ENCODE results near the gene SYT13.
"Not testable (repeated sequence)": the region's sequence is repeated elsewhere in the genome, so short reads cannot be mapped to it uniquely, and the experiment has no call there.

SYT13 gene

DNA sequence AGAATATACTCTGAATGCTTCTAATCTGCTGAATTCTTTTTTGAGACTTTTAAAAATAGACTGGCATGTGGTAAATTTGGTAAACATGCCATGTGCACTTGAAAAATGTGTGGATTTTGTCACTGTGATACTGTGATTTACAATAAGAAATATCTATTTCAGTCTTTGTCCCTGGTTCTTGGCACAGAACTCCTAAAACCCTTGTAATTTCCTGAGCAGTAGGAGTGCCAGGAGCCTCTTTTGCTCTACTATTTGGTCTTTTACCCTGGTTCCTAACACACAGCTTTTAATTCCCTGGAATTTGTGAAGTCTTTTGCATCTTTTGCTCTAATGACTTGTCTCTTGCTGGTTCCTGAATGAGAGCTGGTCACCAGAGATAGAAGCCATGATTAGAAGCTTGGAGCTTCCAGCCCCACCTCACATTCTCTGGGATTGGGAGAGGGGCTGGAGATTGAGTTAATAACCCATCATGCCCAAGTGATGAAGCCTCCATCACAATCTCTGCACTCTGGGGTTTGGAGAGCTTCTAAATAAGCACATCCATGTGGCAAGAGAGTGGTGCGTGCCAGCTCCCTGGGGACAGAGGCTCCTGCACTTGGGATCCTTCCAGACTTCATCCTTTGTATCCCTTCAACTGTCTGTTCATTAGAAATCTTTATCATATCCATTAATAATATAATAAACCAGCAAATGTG lies 27.2 kb upstream of the SYT13 start:
- in situ Hi-C loops (cut with MboI; ENCODE audit: low sequenced_read_pairs): no loop called here

DNA sequence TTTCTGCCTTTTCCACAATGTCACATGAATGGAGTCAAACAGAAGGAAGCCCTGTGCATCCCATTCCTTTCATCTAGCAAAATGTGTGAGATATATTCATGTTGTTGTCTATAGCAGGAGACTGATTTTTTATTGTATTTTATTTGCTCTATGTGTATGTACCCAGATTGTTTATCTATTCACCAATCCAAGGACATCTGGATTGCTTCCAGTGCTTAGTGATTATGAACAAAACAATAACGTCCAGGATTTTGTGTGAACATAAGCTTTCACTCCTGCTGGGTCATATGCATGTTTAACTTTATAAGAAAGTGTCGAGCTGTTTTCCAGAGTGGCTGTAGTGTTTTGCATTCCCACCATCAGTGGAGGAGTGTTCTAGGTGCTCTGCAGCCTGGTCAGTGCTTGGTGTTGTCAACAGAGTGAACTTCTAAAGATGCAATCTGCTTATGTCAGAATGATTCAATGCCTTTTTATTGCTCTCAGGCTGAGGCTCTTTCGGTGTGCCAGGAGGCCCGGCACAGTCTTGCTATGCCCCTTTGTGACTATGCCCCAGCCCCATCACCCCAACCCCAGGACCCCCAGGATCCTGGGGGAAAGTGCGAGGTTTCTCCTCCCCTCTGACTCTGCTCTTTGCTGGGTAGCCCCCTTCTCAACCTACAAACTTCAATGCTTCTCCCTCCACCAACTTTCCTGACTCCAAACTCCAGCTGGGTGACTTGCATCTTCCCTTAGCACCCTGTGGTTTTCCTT lies 19.9 kb upstream of the SYT13 start:
- in situ Hi-C loops (cut with MboI; ENCODE audit: low sequenced_read_pairs): no loop called here

DNA sequence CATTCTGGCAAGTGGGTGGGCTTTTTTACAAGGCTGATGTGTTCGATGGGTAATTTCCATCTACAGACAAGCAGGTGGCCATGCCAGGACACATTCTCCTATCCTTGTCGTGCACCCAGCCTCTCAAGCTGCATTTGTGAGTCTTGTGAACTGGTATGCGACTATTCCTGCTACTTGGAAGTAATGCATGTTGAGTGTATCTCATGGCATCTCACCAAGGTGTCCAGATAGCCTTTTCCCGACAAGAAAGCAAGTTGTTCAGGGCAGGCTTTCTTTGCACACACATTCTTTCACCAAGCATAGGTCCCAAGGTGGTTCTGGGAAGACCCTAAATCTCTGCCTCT lies 18.8 kb upstream of the SYT13 start:
- in situ Hi-C loops (cut with MboI; ENCODE audit: low sequenced_read_pairs): no loop called here

DNA sequence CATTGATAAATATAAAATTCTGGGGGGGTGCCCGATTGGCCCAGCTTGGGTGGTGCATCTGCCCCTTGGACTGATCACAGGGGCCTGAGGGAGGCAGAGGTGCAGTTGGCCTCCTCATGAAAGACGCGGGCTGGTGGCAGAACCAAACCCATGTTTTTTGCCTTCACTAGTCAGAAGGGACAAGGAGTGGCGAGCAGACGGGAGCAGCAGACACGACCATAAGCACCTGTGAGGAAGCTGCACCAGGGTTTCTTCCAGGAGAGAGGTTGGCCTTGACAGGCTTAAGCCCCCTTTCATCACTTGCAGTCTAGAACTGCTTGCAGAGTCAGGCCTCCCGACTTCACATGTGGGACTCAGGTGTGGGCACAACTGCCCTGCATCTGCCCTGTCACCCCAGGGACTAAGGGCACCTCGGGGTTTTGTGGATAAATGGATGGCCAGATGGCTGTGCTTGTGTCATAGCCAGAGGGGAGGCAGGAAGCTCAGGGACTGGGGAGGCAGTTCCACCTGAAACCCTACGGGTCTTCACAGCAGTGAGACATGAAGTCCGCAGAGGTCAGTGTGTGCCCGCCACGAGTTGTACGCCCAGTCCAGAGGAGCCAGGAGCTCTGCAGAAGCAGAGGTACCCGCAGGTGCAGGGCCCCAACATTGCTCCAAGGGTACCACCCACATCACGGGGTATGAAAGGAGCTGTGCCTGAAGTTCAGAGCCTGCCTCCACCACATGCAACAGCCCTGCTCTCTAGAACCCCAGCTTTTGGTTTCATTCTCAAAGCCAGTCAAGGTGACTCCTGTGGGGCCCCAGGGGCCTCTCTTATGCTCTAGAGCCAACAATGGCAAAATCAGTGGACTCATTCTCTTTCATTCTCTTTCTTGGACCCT lies 18.2 kb upstream of the SYT13 start:
- in situ Hi-C loops (cut with MboI; ENCODE audit: low sequenced_read_pairs): no loop called here

DNA sequence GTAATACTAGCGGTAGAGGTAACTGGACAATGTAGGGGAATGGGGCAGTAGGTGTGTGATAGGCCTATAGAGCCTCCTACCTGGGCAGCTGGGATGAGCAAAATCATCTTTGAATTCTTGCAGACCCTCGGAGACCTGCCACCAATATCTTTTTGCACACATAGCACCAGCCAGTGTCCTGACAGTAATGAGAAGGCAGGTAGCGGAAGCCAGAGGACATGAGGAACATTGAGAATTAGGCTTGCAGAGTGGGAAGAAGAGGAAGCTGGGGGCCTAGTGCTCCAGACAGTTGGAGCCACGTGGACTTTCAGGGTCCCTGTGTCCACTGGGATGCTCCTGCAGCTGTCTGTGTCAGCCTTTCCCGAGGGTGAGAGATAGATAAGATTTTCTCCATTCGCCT lies 17.2 kb upstream of the SYT13 start:
- in situ Hi-C loops (cut with MboI; ENCODE audit: low sequenced_read_pairs): no loop called here

DNA sequence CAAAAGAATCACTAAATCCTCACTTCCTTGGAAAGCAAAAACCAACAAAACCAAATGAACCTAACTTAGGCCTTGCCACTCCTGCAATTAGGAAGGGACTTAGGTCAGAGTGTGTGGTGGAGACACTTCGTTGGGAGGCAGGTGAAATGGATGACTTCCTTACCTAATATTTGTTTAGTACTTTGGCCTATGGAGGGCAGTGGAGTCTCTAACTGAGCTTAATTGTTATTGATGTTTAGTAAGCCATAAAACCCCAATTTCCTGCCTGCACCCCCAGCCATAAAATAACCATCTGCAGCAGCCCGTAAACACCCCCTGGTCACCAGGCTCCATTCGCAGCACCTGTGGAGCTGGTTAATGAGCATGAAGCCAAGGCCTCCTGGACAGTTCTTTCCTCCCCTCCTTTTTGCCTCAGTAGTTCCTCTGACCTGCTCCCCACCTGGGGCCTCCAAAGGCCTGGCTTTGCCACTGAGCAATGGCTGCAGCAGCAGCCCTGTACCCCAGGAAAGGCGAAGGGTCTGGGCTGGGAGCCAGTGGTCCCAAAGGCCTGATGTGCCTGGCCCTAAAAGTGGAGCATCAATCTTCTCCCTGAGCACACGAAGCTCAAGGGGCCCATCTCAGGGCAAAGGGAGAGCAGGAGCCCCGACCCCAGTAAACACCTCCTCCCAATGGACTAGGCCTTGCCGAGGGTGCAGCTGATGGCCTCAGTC lies 15.6 kb upstream of the SYT13 start:
- in situ Hi-C loops (cut with MboI; ENCODE audit: low sequenced_read_pairs): no loop called here

DNA sequence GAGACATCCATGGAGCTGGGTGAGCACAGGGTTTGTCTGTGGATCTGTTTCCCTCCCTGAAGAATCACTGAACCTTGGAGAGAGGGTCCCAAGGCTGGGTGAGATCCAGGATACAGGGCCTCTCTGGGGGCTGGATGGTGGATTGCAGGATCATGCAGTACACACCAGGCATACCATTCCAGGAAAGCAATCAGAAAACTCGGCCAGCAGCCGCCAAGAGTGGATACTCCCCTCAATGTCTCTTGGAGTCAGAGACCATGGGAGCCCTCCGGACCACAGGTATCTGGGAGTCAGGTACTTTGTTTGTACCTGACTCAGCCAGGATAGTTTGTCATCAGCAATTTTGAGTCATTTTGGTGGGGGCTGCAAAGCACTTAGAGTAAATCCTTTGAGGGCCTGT lies 14.6 kb upstream of the SYT13 start:
- in situ Hi-C loops (cut with MboI; ENCODE audit: low sequenced_read_pairs): no loop called here

DNA sequence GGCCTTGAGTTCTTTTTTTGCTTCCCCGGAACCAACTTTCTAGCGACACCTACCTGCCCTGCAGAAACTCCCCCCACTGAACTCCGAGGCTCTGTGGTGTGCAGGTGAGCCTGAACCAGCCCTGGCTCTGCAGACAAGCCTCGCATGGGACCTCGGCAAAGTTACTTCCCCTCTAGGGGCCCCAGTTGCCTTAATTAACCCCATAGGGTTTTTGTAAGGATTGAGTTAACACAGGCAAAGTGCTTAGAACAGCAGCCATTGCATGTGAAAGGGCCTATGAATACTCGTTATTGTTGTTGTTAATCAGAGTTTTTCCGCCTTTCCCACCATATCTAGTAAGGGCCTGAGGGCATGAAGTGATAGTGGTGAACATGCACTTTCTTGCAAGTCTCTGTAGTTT lies 12.6 kb upstream of the SYT13 start:
- in situ Hi-C loops (cut with MboI; ENCODE audit: low sequenced_read_pairs): no loop called here

DNA sequence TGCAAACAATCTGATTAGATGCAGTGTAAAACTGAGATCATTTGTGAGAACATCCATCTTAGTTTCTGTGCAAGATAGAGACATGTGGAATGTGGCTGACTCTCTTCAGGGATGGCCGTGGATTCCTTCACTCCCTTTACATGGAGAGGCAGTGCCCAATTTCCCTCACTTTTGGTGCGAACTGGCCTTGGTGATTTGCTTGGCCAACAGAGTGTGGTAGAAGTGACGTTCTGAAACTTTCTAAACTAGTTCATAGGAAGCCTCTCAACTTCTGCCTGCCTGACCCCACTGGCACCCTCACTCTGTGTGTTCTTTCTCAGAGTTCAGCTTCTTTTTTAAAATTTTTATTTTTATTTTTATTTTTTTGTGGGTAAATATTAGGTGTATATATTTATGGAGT lies 9.9 kb upstream of the SYT13 start:
- in situ Hi-C loops (cut with MboI; ENCODE audit: low sequenced_read_pairs): no loop called here

DNA sequence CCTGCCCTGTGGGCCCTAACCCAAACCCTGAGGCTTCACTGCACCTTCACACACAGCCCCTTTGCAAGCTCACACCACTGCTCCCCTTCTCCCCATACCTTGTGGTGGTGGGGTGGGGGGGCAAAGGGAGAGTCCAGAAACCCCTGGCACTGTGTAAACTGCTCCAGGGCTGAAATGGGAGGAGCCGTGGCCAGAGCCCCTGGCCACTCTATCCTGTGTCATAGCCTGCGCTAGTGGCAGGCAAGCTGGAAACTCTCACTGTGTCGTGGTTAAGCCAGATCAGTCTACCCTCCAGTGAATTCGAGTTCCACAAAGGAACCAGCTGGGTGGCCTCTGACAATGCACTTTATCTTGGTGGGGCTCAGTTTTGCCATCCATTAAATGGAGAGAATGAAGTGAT lies 8.4 kb upstream of the SYT13 start:
- in situ Hi-C loops (cut with MboI; ENCODE audit: low sequenced_read_pairs): no loop called here

DNA sequence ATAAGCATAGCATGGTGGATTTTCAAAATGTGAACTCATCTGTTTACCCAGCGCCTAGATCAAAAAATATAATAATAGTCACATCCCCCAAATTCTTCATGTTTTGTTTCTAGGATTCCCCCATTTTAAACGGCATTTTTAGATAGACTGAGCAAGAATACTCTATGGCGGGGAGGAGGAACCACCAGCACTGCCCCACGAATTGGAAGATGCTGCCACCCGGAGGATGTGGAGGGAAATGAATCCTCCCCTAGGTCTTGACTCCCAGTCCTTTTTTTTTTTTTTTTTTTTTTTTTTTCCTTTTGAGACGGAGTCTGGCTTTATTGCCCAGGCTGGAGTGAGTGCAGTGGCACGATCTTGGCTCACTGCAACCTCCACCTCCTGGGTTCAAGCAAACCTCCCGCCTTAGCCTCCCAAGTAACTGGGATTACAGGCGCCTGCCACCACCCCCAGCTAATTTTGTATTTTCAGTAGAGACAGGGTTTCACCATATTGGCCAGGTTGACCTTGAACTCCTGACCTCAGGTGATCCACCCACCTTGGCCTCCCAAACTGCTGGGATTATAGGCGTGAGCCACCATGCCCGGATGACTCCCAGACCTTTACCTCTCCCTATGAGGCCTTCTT lies 7.5 kb upstream of the SYT13 start:
- in situ Hi-C loops (cut with MboI; ENCODE audit: low sequenced_read_pairs): not testable (repeated sequence)

DNA sequence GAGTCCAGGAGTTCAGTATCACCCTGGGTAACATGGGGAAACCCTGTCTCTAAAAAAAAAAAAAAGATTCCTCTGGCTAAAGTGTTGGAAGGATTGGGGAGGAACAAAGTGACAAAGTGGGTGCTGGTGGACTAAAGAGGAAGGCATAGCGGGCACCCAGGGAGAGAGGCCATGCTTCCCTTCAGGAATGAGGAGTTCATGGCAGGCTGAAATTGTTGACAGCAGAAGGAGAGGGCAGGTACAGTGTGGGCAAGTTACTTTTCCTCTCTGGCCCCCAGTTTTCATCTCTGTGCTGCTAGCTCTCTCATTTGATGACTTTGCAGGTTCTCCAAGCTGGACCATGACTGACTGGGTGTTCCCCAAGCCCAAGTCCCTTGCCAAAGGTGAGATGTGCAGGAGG lies 4.4 kb upstream of the SYT13 start:
- in situ Hi-C loops (cut with MboI; ENCODE audit: low sequenced_read_pairs): no loop called here

DNA sequence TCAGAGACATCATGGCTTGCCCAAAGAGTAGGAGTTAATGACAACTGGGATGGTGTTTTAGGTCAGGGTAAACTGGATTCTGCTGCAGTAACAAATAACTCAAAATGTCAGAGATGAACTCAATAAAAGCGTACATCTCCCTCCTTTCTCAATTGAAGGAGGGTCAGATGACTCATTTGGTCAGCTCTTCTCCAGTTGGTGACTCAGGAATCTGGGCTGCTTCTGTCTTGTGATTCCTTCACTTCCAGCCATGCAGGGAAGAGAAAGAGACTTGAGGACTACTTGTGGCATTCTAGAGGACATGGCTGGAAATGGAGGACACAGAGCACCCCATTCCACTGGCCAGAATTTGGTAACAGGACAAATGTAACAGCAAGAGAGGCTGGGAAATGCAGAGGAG lies 3.2 kb upstream of the SYT13 start:
- in situ Hi-C loops (cut with MboI; ENCODE audit: low sequenced_read_pairs): no loop called here

DNA sequence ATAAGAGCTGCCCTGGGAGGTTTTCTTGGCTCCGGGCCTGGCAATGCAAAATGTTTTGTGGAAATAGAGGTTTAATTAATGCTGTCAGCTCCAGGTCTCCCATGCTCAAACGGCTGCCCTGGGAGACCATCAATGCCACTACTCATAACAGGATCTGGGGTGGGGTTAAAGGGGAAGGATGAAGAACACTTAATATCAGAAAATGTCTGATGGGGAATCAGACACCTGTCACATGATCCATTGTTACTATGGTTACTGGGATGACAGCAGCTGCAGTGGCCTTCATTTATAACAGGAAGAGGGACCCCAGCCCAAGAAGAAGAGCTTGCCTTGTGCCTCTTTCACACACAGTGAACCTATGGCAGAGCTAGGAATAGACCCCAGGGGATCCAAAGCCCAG lies 2.2 kb upstream of the SYT13 start:
- in situ Hi-C loops (cut with MboI; ENCODE audit: low sequenced_read_pairs): no loop called here

DNA sequence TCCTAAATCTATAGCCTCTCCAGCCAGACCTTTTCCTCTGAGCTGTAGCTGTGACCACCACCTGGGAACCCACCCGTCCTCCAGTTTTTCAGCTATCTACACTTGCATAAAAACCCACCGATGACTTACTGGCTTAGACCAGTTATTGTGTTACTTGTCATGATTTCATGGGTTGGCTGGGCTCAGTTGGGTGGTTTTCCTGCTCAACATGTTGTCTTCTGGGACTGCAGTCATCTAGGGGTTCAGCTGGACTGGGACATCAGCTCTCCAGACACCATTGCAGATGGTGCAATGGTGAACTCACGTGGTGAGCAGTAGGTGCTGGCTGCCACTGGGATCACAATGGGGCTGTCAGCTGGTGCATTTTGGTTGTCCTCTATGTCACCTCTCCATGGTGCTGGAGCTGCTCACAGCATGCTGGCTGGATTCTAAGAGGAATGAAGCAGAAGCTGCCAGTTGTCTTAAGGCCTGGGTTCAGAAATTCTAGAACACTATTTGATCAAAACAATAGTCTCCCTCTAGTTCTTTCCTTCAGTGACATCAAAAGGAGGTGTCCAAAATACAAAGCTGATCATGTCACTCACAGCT lies 1.3 kb upstream of the SYT13 start:
- in situ Hi-C loops (cut with MboI; ENCODE audit: low sequenced_read_pairs): no loop called here

DNA sequence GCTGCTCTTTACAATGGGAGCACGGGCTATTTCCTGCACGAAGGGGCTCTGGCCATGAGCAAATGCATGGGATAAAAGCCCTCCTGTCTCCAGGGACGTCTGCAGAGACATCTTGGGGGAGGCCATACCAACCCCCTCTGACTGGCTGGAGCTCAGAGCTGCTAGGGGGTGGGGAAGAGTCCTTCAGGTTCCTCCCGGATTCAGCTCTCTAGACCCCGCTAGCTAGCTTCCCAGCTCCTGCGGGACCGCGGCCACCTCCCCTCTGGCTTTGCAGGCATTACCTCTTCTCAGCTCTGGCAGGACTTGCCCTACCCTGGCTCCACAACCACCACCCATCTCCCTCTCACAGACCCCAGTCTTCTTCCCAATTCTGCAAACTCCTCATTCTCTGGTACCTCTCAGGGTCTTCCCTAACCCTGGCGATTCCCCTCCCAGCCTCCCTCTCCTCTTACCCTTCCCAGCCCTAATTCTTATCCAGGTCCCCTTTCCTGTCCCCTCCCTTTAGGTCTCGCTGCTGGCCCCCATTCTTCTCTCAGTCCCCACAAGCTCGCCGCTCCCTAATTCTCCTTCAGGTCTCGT lies 802 bp downstream of the SYT13 start:
- in situ Hi-C loops (cut with MboI; ENCODE audit: low sequenced_read_pairs): no loop called here

DNA sequence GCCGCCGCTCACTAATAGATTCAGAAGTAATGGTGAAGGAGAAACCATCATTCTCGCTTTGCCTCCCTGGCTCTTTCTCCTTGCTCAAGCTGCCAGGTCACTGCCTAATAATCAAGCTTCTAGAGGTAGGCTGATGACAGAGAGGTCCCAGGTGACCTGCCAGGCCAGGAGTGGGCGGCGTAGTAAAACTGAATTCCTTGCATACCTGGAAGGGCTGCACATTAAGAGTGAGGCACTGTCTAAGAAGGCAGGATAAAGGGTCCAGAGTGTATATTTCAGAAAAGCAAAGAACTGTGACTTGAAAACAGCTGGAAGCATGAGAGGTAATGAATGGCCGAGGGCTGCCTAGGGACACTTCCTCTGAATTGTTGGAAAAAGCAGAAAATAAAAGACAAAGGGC lies 4.1 kb downstream of the SYT13 start:
- in situ Hi-C loops (cut with MboI; ENCODE audit: low sequenced_read_pairs): no loop called here

DNA sequence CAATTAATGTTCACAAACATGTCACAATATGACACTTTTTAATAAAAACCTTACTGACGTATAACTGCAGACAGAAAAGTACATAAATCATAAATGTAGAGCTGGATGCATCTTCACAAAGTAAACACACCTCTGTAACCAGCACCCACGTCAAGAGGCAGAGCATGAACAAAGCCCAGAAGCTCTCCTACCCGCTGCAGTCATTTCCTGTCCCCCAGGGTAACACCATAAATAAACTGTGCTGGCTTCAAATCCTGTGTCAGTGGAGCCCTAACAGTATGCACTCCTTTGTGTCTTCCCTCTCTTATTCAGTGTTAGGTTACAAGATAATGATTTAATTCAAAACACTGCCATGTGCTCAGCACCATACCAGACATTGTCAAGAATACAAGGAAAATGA lies 5.7 kb downstream of the SYT13 start:
- in situ Hi-C loops (cut with MboI; ENCODE audit: low sequenced_read_pairs): no loop called here

DNA sequence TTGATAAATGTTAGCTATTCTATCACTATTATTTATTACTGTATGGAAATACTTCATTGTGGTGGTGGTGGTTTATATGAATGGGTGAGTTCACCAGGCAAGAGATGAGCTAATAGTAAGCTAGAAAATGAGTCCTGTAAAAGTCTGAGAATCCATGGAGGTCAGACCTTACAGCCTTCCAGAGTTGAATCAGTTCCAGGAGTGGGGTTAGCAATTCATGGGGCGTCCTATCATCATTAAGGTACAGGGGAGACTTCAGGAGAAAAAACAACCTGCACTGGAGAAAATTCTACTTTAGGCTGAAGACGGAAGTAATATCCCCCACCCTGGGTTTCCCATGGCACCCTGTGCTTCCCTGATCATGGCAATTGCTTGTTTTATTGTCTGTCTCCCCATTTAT lies 6.5 kb downstream of the SYT13 start:
- in situ Hi-C loops (cut with MboI; ENCODE audit: low sequenced_read_pairs): no loop called here

DNA sequence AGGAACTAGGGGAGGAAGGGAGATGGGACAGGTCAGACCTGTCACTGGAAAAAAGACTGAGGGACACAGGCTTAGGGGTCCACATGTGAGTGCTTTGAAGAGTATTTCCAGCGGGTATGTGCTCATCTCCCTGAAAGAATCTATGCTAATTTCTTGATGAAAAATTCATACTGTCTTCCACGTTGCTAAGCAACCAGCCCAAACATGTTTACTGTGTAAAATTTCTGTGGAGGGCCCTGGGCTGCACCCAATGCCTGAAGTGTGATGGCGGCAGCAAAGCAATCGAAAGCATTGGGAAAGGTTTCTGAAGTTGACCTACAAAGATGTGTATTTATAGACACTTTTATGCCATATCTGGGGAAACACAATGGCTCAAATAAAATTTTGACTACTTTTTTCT lies 7.4 kb downstream of the SYT13 start:
- in situ Hi-C loops (cut with MboI; ENCODE audit: low sequenced_read_pairs): no loop called here
